ENCODE measurements around the gene MICU1.

DNA sequence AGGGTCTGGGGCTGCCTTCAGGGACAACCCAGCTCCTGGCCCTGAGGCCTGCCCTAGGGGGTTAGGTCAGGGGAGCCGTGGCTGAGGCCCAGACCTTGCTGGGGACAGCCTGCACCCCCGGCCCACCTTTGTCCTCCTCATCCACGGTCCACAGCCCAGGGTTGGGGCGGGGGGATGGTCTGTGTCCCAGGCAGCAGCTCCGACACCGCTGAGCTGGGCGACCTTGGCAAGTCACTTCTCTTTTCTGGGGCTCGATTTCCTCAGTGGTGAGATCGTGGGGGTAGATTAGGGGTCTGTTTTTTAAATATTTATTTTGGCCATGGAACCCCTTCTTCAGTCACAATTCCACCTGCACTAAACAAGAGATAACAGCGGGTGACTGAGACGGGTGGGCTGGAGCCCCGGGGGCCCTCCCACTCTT, 302.1 kb downstream of the MICU1 start:
- TF ChIP-seq, protein P1, sequence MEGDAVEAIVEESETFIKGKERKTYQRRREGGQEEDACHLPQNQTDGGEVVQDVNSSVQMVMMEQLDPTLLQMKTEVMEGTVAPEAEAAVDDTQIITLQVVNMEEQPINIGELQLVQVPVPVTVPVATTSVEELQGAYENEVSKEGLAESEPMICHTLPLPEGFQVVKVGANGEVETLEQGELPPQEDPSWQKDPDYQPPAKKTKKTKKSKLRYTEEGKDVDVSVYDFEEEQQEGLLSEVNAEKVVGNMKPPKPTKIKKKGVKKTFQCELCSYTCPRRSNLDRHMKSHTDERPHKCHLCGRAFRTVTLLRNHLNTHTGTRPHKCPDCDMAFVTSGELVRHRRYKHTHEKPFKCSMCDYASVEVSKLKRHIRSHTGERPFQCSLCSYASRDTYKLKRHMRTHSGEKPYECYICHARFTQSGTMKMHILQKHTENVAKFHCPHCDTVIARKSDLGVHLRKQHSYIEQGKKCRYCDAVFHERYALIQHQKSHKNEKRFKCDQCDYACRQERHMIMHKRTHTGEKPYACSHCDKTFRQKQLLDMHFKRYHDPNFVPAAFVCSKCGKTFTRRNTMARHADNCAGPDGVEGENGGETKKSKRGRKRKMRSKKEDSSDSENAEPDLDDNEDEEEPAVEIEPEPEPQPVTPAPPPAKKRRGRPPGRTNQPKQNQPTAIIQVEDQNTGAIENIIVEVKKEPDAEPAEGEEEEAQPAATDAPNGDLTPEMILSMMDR (IDR thresholded peaks at IDR 0.05), result no peak
- no peak for TF ChIP-seq POLR2A (IDR thresholded peaks at IDR 0.05)
